Activated CD4-positive, alpha-beta T cell treated with anti-CD3 and anti-CD28 coated beads, Interleukin-2, amount 50 U/mL, for 24 hours (primary cell): Measurements from ENCODE around the gene SPATA45.
"Not testable (repeated sequence)": the region's sequence is repeated elsewhere in the genome, so short reads cannot be mapped to it uniquely, and the experiment has no call there.

Source experiments
- DNase-seq, 2 donors: peaks; one replicate each; pipeline ENCODE4 v3.0.0-alpha.2; 2020; ENCODE audit warnings: low read depth in 1 of 2, low spot score in 1 of 2

The SPATA45 gene

DNA sequence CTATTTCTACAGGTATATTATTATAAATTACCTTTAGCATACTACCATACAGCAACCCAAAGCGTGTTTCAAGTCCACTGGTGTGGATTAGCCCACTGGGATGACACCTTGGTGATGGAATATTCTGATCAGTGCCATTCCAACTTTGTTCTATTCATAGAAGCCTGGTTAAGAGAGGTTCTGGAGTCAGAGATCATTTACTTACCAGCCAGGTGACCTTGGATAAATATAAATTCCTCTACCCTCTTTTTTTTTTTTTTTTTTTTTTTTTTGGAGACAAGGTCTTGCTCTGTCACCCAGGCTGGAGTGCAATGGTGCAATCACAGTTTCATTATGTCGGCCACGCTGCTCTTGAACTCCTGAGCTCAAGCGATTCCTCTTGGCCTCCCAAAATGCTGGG lies at the start of gene SPATA45:
Gene SPATA45 (minus strand): TSS at position 101 of the 400 bp plus-strand sequence. CDS start 11,500 bp downstream, outside the sequence.
- DNase-seq = no peak

DNA sequence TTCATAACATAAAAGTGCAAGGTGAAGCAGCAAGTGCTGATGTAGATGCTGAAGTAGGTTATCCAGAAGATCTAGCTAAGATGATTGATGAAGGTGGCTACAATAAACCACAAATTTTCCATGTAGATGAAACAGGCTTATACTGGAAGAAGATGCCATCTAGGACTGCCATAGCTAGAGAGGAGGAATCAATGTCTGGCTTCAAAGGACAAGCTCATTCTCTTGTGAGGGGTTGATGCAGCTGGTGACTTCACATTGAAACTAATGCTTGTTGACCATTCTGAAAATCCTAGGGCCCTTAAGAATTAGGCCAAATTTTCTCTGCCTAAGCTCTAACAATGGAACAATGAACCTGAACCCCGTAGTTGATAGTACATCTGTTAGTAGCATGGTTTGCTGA lies 44.7 kb upstream of the SPATA45 start:
- DNase-seq = no peak

DNA sequence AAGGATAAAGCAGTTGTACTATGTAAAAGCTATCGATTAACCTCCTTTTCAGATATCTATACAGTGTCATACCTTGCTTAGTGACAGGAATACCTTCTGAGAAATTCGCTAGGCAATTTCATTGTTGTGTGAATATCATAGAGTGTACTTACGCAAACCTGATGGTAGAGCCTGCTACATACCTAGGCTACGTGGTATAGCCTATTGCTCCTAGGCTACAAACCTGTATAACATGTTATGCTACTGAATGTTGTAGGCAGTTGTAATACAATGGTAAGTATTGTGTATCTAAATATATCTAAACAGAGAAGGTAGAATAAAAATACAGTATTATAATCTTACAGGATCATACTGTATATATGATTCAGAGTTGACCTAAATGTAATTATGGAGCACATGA lies 37.1 kb upstream of the SPATA45 start:
- DNase-seq = no peak

DNA sequence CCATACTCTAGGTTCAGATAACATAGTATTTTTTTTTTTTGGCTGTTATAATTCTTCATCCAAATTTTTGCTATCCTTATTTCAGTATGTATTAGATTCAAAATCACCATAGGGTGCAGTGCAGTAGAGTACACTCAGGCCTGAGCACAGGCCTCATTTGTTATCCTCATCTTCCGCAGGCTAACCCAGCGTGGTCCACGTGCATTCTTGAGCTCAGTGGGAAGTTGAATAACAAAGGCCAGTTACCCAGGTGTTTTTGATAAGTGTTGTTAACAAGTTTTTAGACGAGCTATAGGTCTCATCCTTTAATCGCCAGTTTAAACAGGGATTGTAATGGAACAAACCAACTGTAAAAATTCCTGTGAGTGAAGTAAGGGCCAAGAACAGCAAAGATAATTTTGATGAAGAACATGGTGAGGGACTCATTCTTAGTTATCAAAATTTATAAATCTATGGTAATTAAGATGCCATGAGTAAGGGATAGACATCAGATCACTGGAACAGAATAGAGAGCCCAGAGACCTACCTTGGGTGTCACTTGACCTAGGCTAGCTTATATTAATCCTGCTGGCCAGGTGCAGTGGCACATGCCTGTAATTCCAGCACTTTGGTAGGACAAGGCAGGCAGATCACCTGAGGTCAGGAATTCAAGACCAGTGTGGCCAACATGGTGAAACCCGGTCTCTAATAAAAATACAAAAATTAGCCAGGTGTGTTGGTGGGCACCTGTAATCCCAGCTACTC lies 32.7 kb upstream of the SPATA45 start:
- no peak for DNase-seq

DNA sequence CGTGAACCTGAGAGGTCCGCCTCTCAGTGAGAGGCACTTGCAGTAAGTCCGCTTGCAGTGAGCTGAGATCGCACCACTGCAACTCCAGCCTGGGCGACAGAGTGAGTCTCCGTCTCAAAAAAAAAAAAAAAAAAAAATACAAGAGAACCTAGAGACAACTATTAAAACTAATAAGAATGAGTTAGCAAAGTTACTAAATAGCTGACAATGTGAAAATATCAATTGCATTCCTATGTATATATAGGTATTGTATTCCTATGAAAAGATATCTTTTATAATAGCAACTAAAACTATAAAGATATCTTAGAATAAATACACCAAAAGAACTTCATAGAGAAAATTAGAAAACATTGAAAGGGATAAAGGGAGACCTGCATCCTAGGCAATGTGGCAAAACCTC lies 31.0 kb upstream of the SPATA45 start:
- DNase-seq = no peak

DNA sequence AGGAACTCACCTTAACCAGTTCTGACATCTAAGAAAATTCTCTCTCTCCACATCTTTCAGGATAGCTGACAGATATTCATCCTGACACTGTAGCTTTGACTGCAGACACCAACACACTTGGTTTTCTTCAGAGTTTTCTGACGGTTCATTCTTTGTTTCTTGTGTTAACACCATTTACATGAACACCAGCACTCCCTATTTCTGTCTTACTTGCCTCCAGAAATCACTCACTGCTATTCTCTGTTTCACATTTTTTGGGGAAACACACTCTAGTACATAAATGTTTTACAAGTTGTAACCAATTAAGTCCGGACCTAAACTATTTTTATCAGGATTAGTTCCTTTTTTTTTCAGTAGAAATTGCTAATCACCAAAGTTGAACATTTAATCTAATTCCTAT lies 26.1 kb upstream of the SPATA45 start:
- DNase-seq = no peak

DNA sequence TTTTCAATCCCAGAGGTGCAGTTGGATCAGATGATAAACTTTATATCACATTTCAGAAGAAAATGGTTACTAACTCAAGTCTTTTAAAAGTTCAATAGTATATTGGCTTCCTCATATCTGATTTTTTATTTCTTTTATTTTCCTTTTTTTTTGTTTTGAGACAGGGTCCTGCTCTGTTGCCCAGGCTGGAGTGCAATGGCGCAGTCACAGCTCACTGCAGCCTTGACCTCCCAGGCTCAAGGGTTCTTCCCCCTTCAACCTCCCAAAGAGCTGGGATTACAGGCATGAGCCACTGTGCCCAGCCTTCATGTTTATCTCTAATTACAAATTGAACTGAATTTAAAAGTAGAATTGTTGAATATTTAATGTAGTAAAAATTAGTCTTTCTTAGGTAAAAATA lies 24.5 kb upstream of the SPATA45 start:
- DNase-seq = no peak

DNA sequence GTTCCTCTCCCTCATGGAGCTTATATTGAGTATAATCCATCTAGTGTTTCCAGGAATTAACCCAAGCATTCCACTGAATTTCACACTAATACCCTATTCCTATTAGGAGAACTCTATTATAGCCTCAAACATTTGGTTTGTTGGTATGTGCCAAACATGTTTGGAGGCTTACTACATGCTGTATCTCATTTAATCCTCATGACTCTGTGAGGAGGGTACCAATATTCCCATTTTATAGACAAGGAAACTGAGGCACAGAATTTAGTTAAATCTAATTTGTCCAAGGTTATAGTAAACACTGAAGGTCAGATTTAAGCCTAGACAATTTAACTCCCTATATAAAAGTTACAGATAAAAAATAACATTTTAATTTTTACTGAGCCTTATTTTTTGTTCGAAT lies 19.7 kb upstream of the SPATA45 start:
- no peak for DNase-seq

DNA sequence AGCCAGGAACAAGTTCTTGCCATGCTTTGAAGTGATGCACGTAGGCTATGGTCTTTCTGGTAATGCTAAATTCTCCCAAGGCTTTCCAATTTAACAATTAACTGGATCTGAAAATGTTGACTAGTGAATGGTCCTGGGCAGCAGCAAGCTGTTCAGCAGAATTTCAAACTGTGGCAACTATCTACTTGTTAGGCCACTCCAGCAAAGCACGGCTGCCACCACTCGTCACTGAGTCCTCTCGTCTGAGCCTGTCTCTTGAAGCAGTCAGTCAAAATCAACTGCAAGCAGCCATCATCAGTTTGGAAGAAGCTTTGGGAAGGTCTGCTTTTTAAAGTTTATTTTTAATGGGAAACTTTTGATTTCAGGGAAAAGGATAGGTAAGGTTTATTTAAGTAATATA lies 16.8 kb upstream of the SPATA45 start:
- DNase-seq = no peak

DNA sequence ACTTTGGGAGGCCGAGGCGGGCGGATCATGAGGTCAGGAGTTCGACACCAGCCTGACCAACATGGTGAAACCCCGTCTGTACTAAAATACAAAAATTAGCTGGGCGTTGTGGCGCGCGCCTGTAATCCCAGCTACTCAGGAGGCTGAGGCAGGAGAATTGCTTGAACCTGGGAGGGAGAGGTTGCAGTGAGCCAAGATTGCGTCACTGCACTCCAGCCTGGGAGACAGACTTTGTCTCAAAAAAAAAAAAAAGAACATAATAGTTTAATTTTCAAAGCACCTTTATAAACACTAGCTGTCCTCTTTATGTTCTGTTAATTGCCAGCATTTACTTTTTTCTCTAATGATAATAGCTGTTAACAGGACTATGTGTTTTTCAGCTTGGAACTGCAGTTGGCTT lies 15.9 kb upstream of the SPATA45 start:
- not testable (repeated sequence) for DNase-seq

DNA sequence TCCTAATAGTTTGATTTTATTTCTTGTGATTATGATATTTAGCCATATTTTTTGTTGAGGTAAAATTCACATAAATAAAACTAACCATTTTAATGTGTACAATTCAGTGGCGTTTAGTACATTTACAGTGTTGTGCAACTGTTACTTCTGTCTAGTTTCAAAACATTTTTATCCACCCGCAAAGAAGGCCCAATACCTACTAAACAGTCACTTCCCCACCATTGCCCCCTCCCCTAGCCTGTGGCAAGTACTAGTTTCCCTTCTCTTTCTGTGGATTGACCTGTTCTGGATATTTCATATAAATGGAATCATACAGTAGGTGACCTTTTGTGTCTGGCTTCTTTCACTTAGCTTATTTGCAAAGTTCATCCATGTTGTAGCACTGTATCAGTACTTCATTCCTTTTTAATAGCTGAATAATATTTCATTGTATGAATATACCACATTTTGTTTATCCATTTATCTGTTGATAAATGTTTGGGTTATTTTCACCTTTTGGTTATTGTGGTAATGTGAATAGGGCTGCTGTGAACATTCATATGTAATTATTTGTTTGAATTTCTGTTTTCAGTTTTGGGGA lies 14.8 kb upstream of the SPATA45 start:
- DNase-seq = no peak

DNA sequence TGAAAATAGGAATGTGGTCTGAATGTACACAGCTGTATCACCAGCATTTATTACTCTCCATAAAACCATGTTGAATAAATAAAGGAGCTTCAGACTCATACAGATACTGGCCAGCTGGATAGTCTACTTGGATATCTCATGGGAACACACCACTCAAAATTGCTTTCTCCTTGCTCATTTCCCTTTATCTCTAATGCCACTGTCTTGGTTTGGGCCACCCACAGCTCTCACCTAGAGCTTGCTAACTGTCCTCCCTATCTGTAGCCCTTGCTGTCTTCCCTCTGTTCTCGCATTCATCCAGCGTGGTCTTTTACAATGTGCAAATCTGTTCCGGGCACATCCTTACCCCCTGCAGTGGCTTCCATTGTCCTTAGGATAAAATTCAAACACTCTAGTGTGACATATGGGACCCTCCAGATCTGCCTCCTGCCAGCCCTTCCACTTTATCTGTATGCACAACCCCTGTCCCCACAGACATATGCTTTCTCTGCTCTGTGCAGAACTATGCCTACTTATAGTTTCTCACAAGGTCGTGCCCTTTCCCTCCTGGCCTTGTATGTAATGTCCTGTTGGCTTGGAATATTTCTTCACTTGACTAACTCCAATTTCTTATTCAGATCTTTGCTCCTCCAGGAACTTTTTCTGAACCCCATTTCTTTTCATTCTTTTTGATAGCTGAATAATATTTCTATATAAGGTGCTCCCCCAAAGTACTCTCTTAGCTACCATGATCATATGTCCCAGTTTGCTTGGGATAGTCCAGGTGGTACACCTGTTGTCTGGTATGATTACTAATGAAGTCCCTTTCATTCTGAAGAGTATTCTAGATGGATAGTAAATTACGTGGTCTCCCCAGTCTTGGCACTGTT lies 13.5 kb upstream of the SPATA45 start:
- DNase-seq = no peak

DNA sequence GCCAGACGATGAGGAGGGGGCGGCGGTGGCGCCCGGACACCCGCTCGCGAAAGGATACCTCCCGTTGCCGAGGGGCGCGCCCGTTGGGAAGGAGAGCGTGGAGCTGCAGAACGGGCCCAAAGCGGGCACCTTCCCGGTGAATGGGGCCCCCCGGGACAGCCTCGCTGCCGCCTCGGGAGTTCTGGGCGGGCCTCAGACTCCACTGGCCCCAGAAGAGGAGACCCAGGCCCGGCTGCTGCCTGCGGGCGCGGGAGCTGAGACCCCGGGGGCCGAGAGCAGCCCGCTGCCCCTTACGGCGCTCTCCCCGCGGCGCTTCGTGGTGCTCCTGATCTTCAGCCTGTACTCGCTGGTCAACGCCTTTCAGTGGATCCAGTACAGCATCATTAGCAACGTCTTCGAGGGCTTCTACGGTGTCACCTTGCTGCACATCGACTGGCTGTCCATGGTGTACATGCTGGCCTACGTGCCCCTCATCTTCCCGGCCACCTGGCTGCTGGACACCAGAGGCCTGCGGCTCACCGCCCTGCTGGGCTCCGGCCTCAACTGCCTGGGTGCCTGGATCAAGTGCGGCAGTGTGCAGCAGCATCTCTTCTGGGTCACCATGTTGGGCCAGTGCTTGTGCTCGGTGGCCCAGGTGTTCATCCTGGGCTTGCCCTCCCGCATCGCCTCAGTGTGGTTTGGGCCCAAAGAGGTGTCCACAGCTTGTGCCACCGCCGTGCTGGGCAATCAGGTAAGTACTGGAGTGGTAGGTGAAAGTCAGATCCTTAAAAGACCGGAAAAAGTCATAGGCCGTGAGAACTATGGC lies 11.2 kb upstream of the SPATA45 start:
- DNase-seq = peak in 1 of 2 donors; percentile 5

DNA sequence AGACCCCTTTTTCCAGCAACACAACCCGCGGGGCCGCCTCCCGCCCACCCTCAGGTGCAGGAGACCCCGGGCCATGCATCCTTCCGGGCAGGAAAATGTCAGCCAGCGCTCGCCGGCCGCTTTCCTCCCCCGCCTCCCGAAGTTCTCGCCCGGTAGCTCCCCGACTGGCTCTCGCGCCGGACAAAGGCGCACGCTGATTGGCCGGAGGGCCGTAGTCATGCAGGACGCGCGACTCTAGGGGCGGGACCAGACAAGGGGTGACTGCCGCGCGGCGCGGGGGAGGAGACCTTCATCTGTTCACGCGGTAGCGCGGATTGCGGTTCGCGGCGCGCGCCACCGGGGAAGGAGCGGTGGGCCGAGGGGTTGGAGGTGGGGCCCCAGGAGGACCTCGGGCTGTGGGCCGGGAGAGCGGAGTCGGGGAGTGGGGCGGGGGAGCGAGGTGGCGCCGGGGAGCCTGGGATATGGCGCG lies 10.6 kb upstream of the SPATA45 start, which contains the start of gene FLVCR1:
Gene FLVCR1 (plus strand): TSS at position 284 of the 469 bp plus-strand sequence. CDS start 178 bp downstream, at position 462.
- peak; percentile 81 to 90 for DNase-seq

DNA sequence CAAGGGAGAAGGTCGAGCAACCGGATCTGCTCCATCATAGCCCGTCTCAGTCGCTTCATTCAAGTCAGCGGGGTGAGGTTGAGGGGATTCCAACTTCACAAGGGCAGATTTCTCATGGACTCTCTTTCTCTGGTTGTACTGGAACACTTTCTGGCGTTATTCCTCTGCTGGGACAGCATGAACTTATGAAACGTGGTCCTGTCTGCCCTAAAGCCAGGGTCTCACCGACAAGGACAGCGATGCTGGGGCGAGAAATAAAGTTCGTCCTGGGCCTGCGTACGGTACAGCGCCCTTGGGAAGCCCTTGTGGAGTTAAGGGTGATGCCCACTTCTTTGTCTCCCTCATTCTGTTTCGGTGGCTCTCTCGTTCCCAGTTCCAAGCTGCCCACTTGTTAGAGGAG lies 9.3 kb upstream of the SPATA45 start:
- no peak for DNase-seq

DNA sequence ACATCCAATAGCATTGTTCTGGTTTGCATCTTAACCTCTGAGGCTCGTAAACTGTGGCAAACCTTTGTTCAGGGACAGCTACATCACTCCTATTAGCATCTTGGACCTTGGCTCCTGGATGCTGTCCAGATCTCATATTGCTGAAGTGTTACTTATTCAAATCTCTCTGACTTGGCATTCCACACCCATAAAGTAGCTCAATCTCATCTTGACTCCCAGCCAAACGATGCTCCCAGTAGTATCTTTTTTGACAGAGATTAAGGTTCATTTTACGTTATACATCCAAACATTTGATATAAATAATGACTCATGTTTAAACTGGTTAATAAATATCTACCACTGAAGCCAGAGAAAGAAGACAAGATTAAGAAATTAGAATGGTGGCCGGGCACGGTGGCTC lies 6.2 kb upstream of the SPATA45 start:
- no peak for DNase-seq

DNA sequence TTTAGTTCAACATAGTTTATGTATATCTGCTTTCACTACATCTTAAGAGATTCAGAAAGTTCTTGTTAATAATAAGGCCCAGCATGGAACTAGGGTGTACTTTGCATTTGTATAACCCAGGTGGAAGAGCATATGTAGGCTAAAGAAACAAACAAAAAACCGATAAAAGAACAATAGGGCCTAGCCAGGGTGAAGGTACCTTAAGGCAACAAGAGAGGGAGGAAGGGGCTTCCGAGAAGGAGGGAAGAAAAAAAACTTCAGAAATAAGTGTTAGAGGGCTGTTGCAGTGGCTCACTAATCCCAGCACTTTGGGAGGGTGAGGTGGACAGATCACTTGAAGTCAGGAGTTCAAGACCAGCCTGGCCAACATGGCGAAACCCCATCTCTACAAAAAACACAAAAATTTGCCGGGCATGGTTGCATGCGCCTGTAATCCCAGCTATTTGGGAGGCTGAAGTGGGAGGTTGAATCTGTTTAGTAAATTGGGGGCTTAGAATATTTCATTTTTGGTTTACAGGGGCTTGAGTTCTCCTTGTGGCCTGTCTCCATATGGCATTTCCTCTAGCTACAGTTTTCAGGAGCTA lies 4.7 kb upstream of the SPATA45 start:
- no peak for DNase-seq

DNA sequence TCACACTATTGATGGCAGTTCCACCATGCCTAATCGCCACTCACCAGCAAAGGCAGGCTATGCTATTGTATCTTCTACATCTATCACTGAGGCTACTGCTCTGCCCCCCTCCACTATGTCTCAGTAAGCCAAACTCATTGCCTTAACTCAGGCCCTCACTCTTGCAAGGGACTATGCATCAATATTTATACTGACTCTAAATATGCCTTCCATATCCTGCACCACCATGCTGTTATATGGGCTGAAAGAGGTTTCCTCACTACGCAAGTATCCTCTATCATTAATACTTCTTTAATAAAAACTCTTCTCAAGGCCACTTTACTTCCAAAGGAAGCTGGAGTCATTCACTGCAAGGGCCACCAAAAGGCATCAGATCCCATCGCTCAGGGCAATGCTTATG lies 2.9 kb downstream of the SPATA45 start:
- not testable (repeated sequence) for DNase-seq

DNA sequence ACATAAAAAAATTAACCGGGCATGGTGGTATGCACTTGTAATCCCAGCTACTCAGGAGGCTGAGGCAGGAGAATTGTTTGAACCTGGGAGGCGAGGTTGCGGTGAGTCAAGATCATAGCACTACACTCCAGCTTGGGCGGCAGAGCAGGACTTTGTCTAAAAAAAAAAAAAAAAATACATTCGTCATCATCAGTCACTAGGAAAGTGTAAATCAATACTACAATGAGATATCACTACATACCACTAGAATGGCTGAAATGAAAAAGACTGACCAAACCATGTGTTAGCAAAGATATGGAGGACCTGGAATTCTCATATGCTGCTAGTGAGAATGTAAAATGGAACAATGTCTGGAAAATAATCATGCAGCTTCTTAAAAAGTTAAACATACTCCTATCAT lies 9.3 kb downstream of the SPATA45 start:
- no peak for DNase-seq
